ENCODE measurements around the gene MED27.

MED27 gene

GRCh38 chr9:132077881-132078698 lies 1.6 kb downstream of the MED27 start:
- Histone ChIP-seq H3K4me3 (ENCODE audit: insufficient read depth, low read depth, low read length) (peak overlapping the region; percentile 79), H3K9me3 (ENCODE audit: control insufficient read depth, low read length) (no peaks in the 10 kb centered on the region)
- 84 to 90% methylated on average over 9 of the region's 10 CpGs for WGBS, 2 experiments

DNA sequence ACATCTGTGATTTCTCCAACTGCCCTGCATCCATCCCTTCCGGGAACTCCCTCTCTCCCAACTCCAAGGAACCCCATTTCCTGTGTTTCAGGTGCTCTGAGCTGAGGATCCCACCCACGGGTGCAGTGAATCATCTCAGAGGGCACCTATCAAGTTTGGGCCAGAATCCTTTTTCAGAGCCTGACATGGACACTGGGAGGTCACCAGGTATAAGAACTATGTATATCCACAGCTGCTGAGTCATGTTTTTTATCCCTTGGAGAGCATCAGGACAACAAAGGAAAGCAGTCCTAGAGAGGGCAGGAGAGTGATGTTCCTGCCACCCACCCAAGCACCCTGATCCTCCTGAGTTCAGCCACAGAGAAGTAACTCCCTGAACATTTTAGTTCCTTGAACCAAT lies 3.8 kb downstream of the MED27 start:
- Histone ChIP-seq H3K4me1 (ENCODE audit: control insufficient read depth, insufficient read depth, low read length) (peaks cover 7% of the 10 kb centered on the region), H3K27me3 (ENCODE audit: control insufficient read depth, insufficient read depth, low read length, poor library complexity, severe bottlenecking) (no peaks in the 10 kb centered on the region), H3K4me3 (ENCODE audit: insufficient read depth, low read depth, low read length) (no peak overlapping the region), H3K27ac (ENCODE audit: insufficient read depth, low read depth, low read length, poor library complexity, severe bottlenecking) (no peak overlapping the region), H3K36me3 (ENCODE audit: control insufficient read depth, insufficient read depth, low read length) (peaks cover 3% of the 10 kb centered on the region), H3K9me3 (ENCODE audit: control insufficient read depth, low read length) (no peaks in the 10 kb centered on the region)
- 94 to 97% methylated on average over 2 of the region's 2 CpGs for WGBS, 2 experiments

More at GRCh38 chr9:132077881-132078698, 1.6 kb downstream of the MED27 start:
- no peak overlapping the region for H3K27ac ChIP-seq (ENCODE audit: insufficient read depth, low read depth, low read length, poor library complexity, severe bottlenecking)
- no peaks in the 10 kb centered on the region for H3K27me3 ChIP-seq (ENCODE audit: control insufficient read depth, insufficient read depth, low read length, poor library complexity, severe bottlenecking)
- peaks cover 3% of the 10 kb centered on the region for H3K36me3 ChIP-seq (ENCODE audit: control insufficient read depth, insufficient read depth, low read length)
- H3K4me1 ChIP-seq (ENCODE audit: control insufficient read depth, insufficient read depth, low read length): peaks cover 7% of the 10 kb centered on the region

DNA sequence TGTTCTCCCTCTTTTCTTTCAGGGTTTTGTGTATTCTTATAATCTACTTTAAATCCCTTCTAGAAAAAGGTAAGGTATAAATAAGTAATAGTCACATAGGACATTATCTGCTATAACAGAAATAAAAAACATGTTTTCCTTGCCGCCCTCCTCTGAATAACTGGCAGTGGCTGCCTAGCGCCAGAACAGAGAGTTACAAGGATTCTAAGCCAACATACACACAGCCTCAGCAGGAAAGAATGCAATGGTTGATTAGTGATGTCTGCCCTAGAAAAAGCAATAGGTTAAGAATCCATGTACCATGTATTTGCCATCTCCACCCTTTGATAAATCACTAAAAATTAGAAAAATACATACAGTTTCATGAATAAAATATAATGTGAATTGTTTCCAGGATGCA lies 4.9 kb downstream of the MED27 start:
- no peaks in the 10 kb centered on the region for H3K27me3 ChIP-seq (ENCODE audit: control insufficient read depth, insufficient read depth, low read length, poor library complexity, severe bottlenecking)
- WGBS, 2 experiments: 91 to 94% methylated on average over 2 of the region's 2 CpGs
- H3K36me3 ChIP-seq (ENCODE audit: control insufficient read depth, insufficient read depth, low read length): peaks cover 3% of the 10 kb centered on the region
- no peaks in the 10 kb centered on the region for H3K9me3 ChIP-seq (ENCODE audit: control insufficient read depth, low read length)
- H3K4me3 ChIP-seq (ENCODE audit: insufficient read depth, low read depth, low read length): no peak overlapping the region
- peaks cover 7% of the 10 kb centered on the region for H3K4me1 ChIP-seq (ENCODE audit: control insufficient read depth, insufficient read depth, low read length)
- no peak overlapping the region for H3K27ac ChIP-seq (ENCODE audit: insufficient read depth, low read depth, low read length, poor library complexity, severe bottlenecking)

- no peaks in the 10 kb centered on the region for H3K9me3 ChIP-seq (ENCODE audit: control insufficient read depth, low read length)
- no peaks in the 10 kb centered on the region for H3K27me3 ChIP-seq (ENCODE audit: control insufficient read depth, insufficient read depth, low read length, poor library complexity, severe bottlenecking)
- no peak overlapping the region for H3K4me3 ChIP-seq (ENCODE audit: insufficient read depth, low read depth, low read length)
- 96% methylated on average over 16 of the region's 16 CpGs for WGBS, 2 experiments
- no peak overlapping the region for H3K27ac ChIP-seq (ENCODE audit: insufficient read depth, low read depth, low read length, poor library complexity, severe bottlenecking)
- peaks cover 3% of the 10 kb centered on the region for H3K36me3 ChIP-seq (ENCODE audit: control insufficient read depth, insufficient read depth, low read length)
- H3K4me1 ChIP-seq (ENCODE audit: control insufficient read depth, insufficient read depth, low read length): no peaks in the 10 kb centered on the region
Measured at GRCh38 chr9:132071847-132072507, 7.7 kb downstream of the MED27 start.

DNA sequence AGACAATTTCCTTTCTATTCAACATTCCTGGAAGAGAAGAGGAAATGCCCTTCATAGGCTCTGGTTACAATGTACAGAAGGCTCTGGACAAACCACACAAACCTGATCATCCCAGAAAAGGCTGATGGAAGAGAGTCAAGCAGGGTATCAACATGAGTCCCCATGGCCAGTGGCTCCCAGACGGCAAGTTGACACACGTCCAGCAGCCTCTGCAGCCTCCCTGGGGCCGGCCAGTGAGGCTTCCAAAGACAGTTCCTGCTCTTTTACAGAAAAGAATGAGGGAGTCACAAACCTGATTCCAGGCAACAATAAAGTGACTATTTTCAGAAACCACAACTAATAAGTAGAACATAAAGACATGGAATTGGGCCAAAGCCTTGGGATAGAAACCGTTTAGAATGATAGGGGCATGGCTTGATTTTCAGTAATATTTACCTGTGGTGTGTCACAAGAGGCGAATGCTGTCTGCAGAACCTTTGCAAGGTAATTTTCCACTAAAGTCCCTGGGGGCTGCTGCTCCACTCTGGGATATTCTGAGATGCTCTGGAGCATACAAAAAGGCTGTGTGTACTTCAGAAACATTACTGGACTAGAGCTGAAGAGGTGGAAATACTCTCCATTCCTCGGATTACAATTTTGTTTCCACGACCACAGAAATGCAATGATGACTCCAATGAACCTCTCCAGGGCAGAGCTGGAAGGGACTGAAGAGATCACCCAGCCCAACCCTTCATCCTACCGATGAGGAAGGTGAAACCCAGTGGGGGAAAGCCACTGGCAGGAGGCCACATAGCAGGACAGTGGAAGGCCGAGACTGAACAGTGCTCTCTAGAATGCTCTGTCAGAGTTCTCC lies 10.4 kb downstream of the MED27 start:
- Histone ChIP-seq H3K4me1 (ENCODE audit: control insufficient read depth, insufficient read depth, low read length) (no peaks in the 10 kb centered on the region), H3K27me3 (ENCODE audit: control insufficient read depth, insufficient read depth, low read length, poor library complexity, severe bottlenecking) (no peaks in the 10 kb centered on the region), H3K27ac (ENCODE audit: insufficient read depth, low read depth, low read length, poor library complexity, severe bottlenecking) (no peak overlapping the region), H3K4me3 (ENCODE audit: insufficient read depth, low read depth, low read length) (no peak overlapping the region), H3K9me3 (ENCODE audit: control insufficient read depth, low read length) (no peaks in the 10 kb centered on the region), H3K36me3 (ENCODE audit: control insufficient read depth, insufficient read depth, low read length) (no peaks in the 10 kb centered on the region)
- WGBS, 2 experiments: 93% methylated on average over 9 of the region's 9 CpGs

- no peak overlapping the region for H3K4me3 ChIP-seq (ENCODE audit: insufficient read depth, low read depth, low read length)
- no peaks in the 10 kb centered on the region for H3K36me3 ChIP-seq (ENCODE audit: control insufficient read depth, insufficient read depth, low read length)
- no peak overlapping the region for H3K27ac ChIP-seq (ENCODE audit: insufficient read depth, low read depth, low read length, poor library complexity, severe bottlenecking)
- 92 to 93% methylated on average over 5 to 6 of the region's 6 CpGs for WGBS, 2 experiments
- no peaks in the 10 kb centered on the region for H3K9me3 ChIP-seq (ENCODE audit: control insufficient read depth, low read length)
- H3K4me1 ChIP-seq (ENCODE audit: control insufficient read depth, insufficient read depth, low read length): no peaks in the 10 kb centered on the region
- H3K27me3 ChIP-seq (ENCODE audit: control insufficient read depth, insufficient read depth, low read length, poor library complexity, severe bottlenecking): no peaks in the 10 kb centered on the region
Measured at GRCh38 chr9:132068605-132069004, 11.1 kb downstream of the MED27 start.

DNA sequence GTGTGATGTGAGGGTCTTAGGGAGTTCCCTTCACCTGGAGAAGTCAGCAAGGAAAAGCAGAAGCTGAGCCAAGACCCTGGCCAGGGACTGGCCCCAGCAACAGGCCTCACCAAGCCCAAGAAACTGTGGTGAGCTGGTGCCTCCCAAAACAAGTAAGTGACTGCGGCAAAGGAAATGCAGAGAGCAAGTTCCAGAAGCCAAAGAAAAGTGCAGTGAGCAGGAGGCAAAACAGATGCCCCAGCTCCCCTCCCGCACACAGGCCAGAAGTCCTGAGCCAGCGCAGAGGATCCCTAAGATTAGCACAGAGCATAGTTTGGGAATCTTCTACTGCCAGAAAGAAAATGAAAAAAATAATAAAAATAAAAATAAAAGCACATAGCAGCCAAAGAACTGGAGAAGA lies 13.2 kb downstream of the MED27 start:
- no peaks in the 10 kb centered on the region for H3K9me3 ChIP-seq (ENCODE audit: control insufficient read depth, low read length)
- H3K4me3 ChIP-seq (ENCODE audit: insufficient read depth, low read depth, low read length): no peak overlapping the region
- H3K36me3 ChIP-seq (ENCODE audit: control insufficient read depth, insufficient read depth, low read length): no peaks in the 10 kb centered on the region
- H3K27me3 ChIP-seq (ENCODE audit: control insufficient read depth, insufficient read depth, low read length, poor library complexity, severe bottlenecking): no peaks in the 10 kb centered on the region
- H3K4me1 ChIP-seq (ENCODE audit: control insufficient read depth, insufficient read depth, low read length): peaks cover 6% of the 10 kb centered on the region
- WGBS, 2 experiments: 88 to 97% methylated on average over 3 of the region's 3 CpGs
- H3K27ac ChIP-seq (ENCODE audit: insufficient read depth, low read depth, low read length, poor library complexity, severe bottlenecking): no peak overlapping the region

- H3K36me3 ChIP-seq (ENCODE audit: control insufficient read depth, insufficient read depth, low read length): no peaks in the 10 kb centered on the region
- no peak overlapping the region for H3K4me3 ChIP-seq (ENCODE audit: insufficient read depth, low read depth, low read length)
- no peaks in the 10 kb centered on the region for H3K9me3 ChIP-seq (ENCODE audit: control insufficient read depth, low read length)
- H3K27me3 ChIP-seq (ENCODE audit: control insufficient read depth, insufficient read depth, low read length, poor library complexity, severe bottlenecking): no peaks in the 10 kb centered on the region
- no peak overlapping the region for H3K27ac ChIP-seq (ENCODE audit: insufficient read depth, low read depth, low read length, poor library complexity, severe bottlenecking)
- WGBS, 2 experiments: 90 to 93% methylated on average over 11 of the region's 11 CpGs
- H3K4me1 ChIP-seq (ENCODE audit: control insufficient read depth, insufficient read depth, low read length): peaks cover 6% of the 10 kb centered on the region
Measured at GRCh38 chr9:132066057-132066456, 13.6 kb downstream of the MED27 start.

GRCh38 chr9:132063281-132063680 lies 16.4 kb downstream of the MED27 start:
- peaks cover 6% of the 10 kb centered on the region for H3K4me1 ChIP-seq (ENCODE audit: control insufficient read depth, insufficient read depth, low read length)
- no peaks in the 10 kb centered on the region for H3K9me3 ChIP-seq (ENCODE audit: control insufficient read depth, low read length)
- H3K4me3 ChIP-seq (ENCODE audit: insufficient read depth, low read depth, low read length): no peak overlapping the region
- no peaks in the 10 kb centered on the region for H3K36me3 ChIP-seq (ENCODE audit: control insufficient read depth, insufficient read depth, low read length)
- H3K27ac ChIP-seq (ENCODE audit: insufficient read depth, low read depth, low read length, poor library complexity, severe bottlenecking): no peak overlapping the region
- 93 to 95% methylated on average over 6 of the region's 6 CpGs for WGBS, 2 experiments
- no peaks in the 10 kb centered on the region for H3K27me3 ChIP-seq (ENCODE audit: control insufficient read depth, insufficient read depth, low read length, poor library complexity, severe bottlenecking)

- H3K27ac ChIP-seq (ENCODE audit: insufficient read depth, low read depth, low read length, poor library complexity, severe bottlenecking): no peak overlapping the region
- H3K36me3 ChIP-seq (ENCODE audit: control insufficient read depth, insufficient read depth, low read length): no peaks in the 10 kb centered on the region
- H3K4me1 ChIP-seq (ENCODE audit: control insufficient read depth, insufficient read depth, low read length): peaks cover 6% of the 10 kb centered on the region
- H3K27me3 ChIP-seq (ENCODE audit: control insufficient read depth, insufficient read depth, low read length, poor library complexity, severe bottlenecking): no peaks in the 10 kb centered on the region
- H3K4me3 ChIP-seq (ENCODE audit: insufficient read depth, low read depth, low read length): no peak overlapping the region
- H3K9me3 ChIP-seq (ENCODE audit: control insufficient read depth, low read length): no peaks in the 10 kb centered on the region
- WGBS, 2 experiments: 94% methylated on average over 4 of the region's 4 CpGs
Measured at GRCh38 chr9:132062806-132063205, 16.9 kb downstream of the MED27 start.
